Liver (tissue), 9 donors: ENCODE measurements around the gene LYPD8. TPM values are rescaled to one million over a fixed set of nuclear protein-coding genes. Genes with fewer than 3 reads are reported as not detected.
A peak's percentile ranks its signal among the peaks of the same experiment; 100 is the strongest.
"Not testable (repeated sequence)": the region's sequence is repeated elsewhere in the genome, so short reads cannot be mapped to it uniquely, and the experiment has no call there.

Experiments
- DNase-seq: peaks from one replicate; pipeline ENCODE4 v3.0.0-alpha.2; 2017; ENCODE audit warnings: low spot score
- H3K27ac ChIP-seq, 2 donors: one replicate each; pipeline ENCODE4 v1.7.0; 2013; ENCODE audit warnings: inconsistent platforms in 2 of 2, low read length in 2 of 2, control low read depth in 1 of 2, low read depth in 1 of 2, mild to moderate bottlenecking in 1 of 2
- H3K27me3 ChIP-seq, 4 donors: one replicate each; pipeline versions ENCODE4 v1.6.1 to v1.7.0; 2013; ENCODE audit warnings: low read length in 3 of 4, inconsistent platforms in 1 of 4, mild to moderate bottlenecking in 1 of 4, moderate library complexity in 1 of 4; ENCODE audit not compliant: control insufficient read depth in 4 of 4, insufficient read depth in 4 of 4
- H3K36me3 ChIP-seq, 4 donors: one replicate each; pipeline versions ENCODE4 v1.6.1 to v1.7.0; 2013; ENCODE audit warnings: low read length in 3 of 4, mild to moderate bottlenecking in 3 of 4, low read depth in 1 of 4, moderate library complexity in 1 of 4; ENCODE audit not compliant: control insufficient read depth in 4 of 4, insufficient read depth in 3 of 4
- H3K4me1 ChIP-seq, 4 donors: one replicate each; pipeline versions ENCODE4 v1.6.1 to v1.7.0; 2013; ENCODE audit warnings: low read length in 3 of 4, mild to moderate bottlenecking in 3 of 4, moderate library complexity in 1 of 4; ENCODE audit not compliant: control insufficient read depth in 4 of 4, insufficient read depth in 4 of 4
- H3K4me3 ChIP-seq, 3 donors: one replicate each; pipeline versions ENCODE4 v1.6.1 to v1.7.0; 2013; ENCODE audit warnings: low read length in 3 of 3, control low read depth in 1 of 3, low read depth in 1 of 3, mild to moderate bottlenecking in 1 of 3
- H3K9ac ChIP-seq, 2 donors: one replicate each; pipeline ENCODE4 v1.7.0; 2013; ENCODE audit warnings: low read length in 2 of 2, mild to moderate bottlenecking in 2 of 2, moderate library complexity in 2 of 2, control low read depth in 1 of 2, low read depth in 1 of 2
- H3K9me3 ChIP-seq, 4 donors: one replicate each; pipeline versions ENCODE4 v1.6.1 to v1.7.0; 2013; ENCODE audit warnings: low read length in 3 of 4; ENCODE audit not compliant: control insufficient read depth in 4 of 4
- EGR1 ChIP-seq, 2 donors: IDR thresholded peaks; 2 replicates each; pipeline ENCODE4 v1.6.1; 2016 to 2018; ENCODE audit warnings: antibody characterized with exemption in 2 of 2, low read depth in 2 of 2
- FOXA1 ChIP-seq: IDR thresholded peaks from 2 replicates; pipeline ENCODE4 v1.6.1; 2016; ENCODE audit warnings: antibody characterized with exemption
- FOXA2 ChIP-seq: IDR thresholded peaks from 2 replicates; pipeline ENCODE4 v1.6.1; 2016; ENCODE audit warnings: antibody characterized with exemption
- GABPA ChIP-seq, 2 donors: IDR thresholded peaks in 1 of 2; conservative IDR thresholded peaks in 1 of 2; 2 replicates each; pipeline ENCODE4 v1.6.1; 2016; ENCODE audit warnings: antibody characterized with exemption in 2 of 2, mild to moderate bottlenecking in 1 of 2, moderate library complexity in 1 of 2
- HNF4A ChIP-seq, 2 donors: conservative IDR thresholded peaks; 2 replicates each; pipeline ENCODE4 v1.6.1; 2016; ENCODE audit warnings: antibody characterized with exemption in 2 of 2, mild to moderate bottlenecking in 2 of 2
- HNF4G ChIP-seq: IDR thresholded peaks from 2 replicates; pipeline ENCODE4 v1.6.1; 2016; ENCODE audit warnings: antibody characterized with exemption
- JUND ChIP-seq, 2 donors: IDR thresholded peaks; 2 replicates each; pipeline ENCODE4 v1.6.1; 2016; ENCODE audit warnings: antibody characterized with exemption in 2 of 2
- NR2F2 ChIP-seq: IDR thresholded peaks from 2 replicates; pipeline ENCODE4 v1.6.1; 2016; ENCODE audit warnings: antibody characterized with exemption
- RAD21 ChIP-seq, 2 donors: IDR thresholded peaks; 2 replicates each; pipeline ENCODE4 v1.6.1; 2016; ENCODE audit warnings: antibody characterized with exemption in 2 of 2, mild to moderate bottlenecking in 2 of 2
- RXRA ChIP-seq, 2 donors: IDR thresholded peaks; 2 replicates each; pipeline ENCODE4 v1.6.1; 2017 to 2018; ENCODE audit warnings: antibody characterized with exemption in 2 of 2, mild to moderate bottlenecking in 1 of 2
- SP1 ChIP-seq: IDR thresholded peaks from 2 replicates; pipeline ENCODE4 v1.6.1; 2018; ENCODE audit warnings: antibody characterized with exemption, mild to moderate bottlenecking
- TAF1 ChIP-seq: conservative IDR thresholded peaks from 2 replicates; pipeline ENCODE4 v1.6.1; 2016; ENCODE audit warnings: antibody characterized with exemption, mild to moderate bottlenecking
- YY1 ChIP-seq: IDR thresholded peaks from 2 replicates; pipeline ENCODE4 v1.6.1; 2016; ENCODE audit warnings: antibody characterized with exemption, mild to moderate bottlenecking
- ZBTB33 ChIP-seq: IDR thresholded peaks from 2 replicates; pipeline ENCODE4 v1.6.1; 2016; ENCODE audit warnings: antibody characterized with exemption
- whole genome bisulfite sequencing: extraction: QIAGEN DNeasy Blood & Tissue Kit; methylation state at CpG from one replicate; pipeline ENCODE4 v1.1.7; 2013; 5-methylcytosine and 5-hydroxymethylcytosine counted together
- polyA plus RNA-seq, 2 donors: library from polyadenylated mRNA; stranded (reverse) in 1 of 2; unstranded in 1 of 2; fragments of 200-250 nt in 1 of 2; fragments of >200 nt in 1 of 2; fragmentation: Nextera tagmentation in 1 of 2; extraction: Ambion mirVana in 1 of 2; gene quantifications; one replicate each; pipeline versions ENCODE4 v1.2.1 to v1.2.3, GENCODE V29; 2013 to 2015
- total RNA-seq, 2 donors: library from RNA; depleted of rRNA; stranded (reverse); fragments of >200 nt; gene quantifications; one replicate each; pipeline ENCODE4 v1.2.3, GENCODE V29; 2014
- TF ChIP-seq, protein P1 (sequence below): IDR thresholded peaks from 2 replicates; pipeline ENCODE4 v1.6.1; 2016; ENCODE audit warnings: antibody characterized with exemption, mild to moderate bottlenecking
- TF ChIP-seq, protein P2 (sequence below): fragments of 150-350 bp; IDR thresholded peaks from 2 replicates; pipeline ENCODE4 v1.5.1; 2017; ENCODE audit warnings: improper control_type of control experiment, low read depth, low read length; ENCODE audit not compliant: missing input control
- TF ChIP-seq, protein P3 (sequence below): IDR thresholded peaks from 2 replicates; pipeline ENCODE4 v1.6.1; 2016; ENCODE audit warnings: antibody characterized with exemption
- donor health status: healthy.
- donor health status: healthy.
- donor health status: healthy.
- donor health status: healthy.
- donor health status: healthy.

LYPD8 gene
- total and polyA plus RNA-seq, 4 donors = not detected

DNA sequence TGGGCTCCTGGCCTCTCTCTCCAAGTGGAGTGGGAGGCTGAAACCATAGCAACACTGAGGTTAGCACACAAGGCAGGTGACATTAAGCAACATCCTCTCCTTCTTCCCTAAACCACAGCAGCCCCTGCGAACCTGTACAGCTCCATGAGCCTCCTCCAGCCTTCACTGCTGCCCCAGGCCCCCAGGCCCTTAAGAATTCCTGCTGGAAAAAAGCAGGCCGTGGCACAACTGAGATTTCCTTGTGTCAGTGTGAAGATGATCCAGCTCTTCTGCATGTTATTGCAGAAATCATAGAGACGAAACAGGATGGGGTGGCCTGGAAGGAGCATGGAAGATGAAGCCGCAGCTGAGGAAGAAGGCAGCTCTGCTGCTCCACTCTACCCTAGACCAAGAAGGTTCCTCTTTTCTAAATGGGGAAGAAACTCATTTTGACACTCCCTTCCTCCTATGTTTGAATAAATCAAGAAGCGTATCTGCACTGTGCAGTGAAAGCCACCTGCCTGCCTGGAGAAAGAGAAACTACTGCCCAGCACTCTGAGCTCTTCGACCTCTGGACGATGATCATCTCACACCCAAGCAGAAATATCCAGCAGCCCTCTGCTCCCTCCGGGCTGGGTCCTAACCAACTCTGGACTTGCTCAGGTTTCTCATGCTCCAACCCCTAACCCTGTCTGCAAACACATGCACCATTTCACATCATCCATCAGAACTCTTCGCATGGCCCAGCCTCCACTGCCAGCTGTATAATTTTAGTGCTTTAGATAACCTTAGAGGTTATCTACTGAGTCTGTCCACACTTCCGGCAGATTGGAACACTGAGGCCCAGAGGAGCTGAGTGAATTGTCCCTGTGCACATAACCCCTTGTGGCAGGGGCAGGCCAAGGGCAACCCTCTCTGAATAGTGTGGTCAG lies 49.5 kb upstream of the LYPD8 start:
- peak; percentile 31 for DNase-seq
- H3K4me1 ChIP-seq = peaks cover 0 to 30% (median 18%) of the 10 kb centered on the region in 4 donors

GRCh38 chr1:248803501-248803900 lies 47.9 kb upstream of the LYPD8 start:
- H3K27me3 ChIP-seq, H3K9me3 ChIP-seq, H3K27ac ChIP-seq, H3K9ac ChIP-seq, H3K36me3 ChIP-seq, H3K4me3 ChIP-seq: not testable (repeated sequence)
- WGBS = 88% methylated on average over 15 of the region's 15 CpGs
- peaks cover 0 to 30% (median 18%) of the 10 kb centered on the region in 4 donors for H3K4me1 ChIP-seq
- peak; percentile 10 for DNase-seq

More for the DNA sequence above, 49.5 kb upstream of the LYPD8 start:
- H3K4me3 ChIP-seq = no peak overlapping the region
- H3K9ac ChIP-seq = no peak overlapping the region
- WGBS = 45% methylated on average over 10 of the region's 10 CpGs
- no peaks in the 10 kb centered on the region for H3K9me3 ChIP-seq
- TF ChIP-seq GABPA (IDR thresholded peaks at IDR 0.05 in 1 of 2, conservative IDR thresholded peaks at IDR 0.05 in 1 of 2) = no peak
- TF ChIP-seq NR2F2 = no peak
- peak in 1 of 2 donors; percentile 14 for TF ChIP-seq HNF4A (conservative IDR thresholded peaks at IDR 0.05)
- no peaks in the 10 kb centered on the region for H3K36me3 ChIP-seq
- H3K27ac ChIP-seq = peak overlapping the region in 1 of 2 donors; percentile 2
- no peaks in the 10 kb centered on the region for H3K27me3 ChIP-seq

GRCh38 chr1:248802454-248802853 lies 46.9 kb upstream of the LYPD8 start:
- H3K9me3 ChIP-seq = no peaks in the 10 kb centered on the region
- H3K4me1 ChIP-seq = peaks cover 0 to 29% (median 18%) of the 10 kb centered on the region in 4 donors
- no peak overlapping the region for H3K4me3 ChIP-seq
- no peak for DNase-seq
- no peak for TF ChIP-seq ZBTB33
- TF ChIP-seq JUND (IDR thresholded peaks at IDR 0.05) = no peak
- no peak for TF ChIP-seq EGR1 (IDR thresholded peaks at IDR 0.05; ENCODE audit: low read depth in 2 of 2)
- TF ChIP-seq HNF4G = no peak
- no peak for TF ChIP-seq TAF1
- TF ChIP-seq RAD21 (IDR thresholded peaks at IDR 0.05) = no peak
- no peak for TF ChIP-seq GABPA (IDR thresholded peaks at IDR 0.05 in 1 of 2, conservative IDR thresholded peaks at IDR 0.05 in 1 of 2)
- no peak for TF ChIP-seq FOXA2
- no peak for TF ChIP-seq YY1
- no peak for TF ChIP-seq RXRA (IDR thresholded peaks at IDR 0.05)
- no peak for TF ChIP-seq NR2F2
- TF ChIP-seq, protein P1, sequence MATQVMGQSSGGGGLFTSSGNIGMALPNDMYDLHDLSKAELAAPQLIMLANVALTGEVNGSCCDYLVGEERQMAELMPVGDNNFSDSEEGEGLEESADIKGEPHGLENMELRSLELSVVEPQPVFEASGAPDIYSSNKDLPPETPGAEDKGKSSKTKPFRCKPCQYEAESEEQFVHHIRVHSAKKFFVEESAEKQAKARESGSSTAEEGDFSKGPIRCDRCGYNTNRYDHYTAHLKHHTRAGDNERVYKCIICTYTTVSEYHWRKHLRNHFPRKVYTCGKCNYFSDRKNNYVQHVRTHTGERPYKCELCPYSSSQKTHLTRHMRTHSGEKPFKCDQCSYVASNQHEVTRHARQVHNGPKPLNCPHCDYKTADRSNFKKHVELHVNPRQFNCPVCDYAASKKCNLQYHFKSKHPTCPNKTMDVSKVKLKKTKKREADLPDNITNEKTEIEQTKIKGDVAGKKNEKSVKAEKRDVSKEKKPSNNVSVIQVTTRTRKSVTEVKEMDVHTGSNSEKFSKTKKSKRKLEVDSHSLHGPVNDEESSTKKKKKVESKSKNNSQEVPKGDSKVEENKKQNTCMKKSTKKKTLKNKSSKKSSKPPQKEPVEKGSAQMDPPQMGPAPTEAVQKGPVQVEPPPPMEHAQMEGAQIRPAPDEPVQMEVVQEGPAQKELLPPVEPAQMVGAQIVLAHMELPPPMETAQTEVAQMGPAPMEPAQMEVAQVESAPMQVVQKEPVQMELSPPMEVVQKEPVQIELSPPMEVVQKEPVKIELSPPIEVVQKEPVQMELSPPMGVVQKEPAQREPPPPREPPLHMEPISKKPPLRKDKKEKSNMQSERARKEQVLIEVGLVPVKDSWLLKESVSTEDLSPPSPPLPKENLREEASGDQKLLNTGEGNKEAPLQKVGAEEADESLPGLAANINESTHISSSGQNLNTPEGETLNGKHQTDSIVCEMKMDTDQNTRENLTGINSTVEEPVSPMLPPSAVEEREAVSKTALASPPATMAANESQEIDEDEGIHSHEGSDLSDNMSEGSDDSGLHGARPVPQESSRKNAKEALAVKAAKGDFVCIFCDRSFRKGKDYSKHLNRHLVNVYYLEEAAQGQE = no peak
- TF ChIP-seq, protein P2, sequence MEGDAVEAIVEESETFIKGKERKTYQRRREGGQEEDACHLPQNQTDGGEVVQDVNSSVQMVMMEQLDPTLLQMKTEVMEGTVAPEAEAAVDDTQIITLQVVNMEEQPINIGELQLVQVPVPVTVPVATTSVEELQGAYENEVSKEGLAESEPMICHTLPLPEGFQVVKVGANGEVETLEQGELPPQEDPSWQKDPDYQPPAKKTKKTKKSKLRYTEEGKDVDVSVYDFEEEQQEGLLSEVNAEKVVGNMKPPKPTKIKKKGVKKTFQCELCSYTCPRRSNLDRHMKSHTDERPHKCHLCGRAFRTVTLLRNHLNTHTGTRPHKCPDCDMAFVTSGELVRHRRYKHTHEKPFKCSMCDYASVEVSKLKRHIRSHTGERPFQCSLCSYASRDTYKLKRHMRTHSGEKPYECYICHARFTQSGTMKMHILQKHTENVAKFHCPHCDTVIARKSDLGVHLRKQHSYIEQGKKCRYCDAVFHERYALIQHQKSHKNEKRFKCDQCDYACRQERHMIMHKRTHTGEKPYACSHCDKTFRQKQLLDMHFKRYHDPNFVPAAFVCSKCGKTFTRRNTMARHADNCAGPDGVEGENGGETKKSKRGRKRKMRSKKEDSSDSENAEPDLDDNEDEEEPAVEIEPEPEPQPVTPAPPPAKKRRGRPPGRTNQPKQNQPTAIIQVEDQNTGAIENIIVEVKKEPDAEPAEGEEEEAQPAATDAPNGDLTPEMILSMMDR = no peak
- TF ChIP-seq FOXA1 = no peak
- no peak for TF ChIP-seq HNF4A (conservative IDR thresholded peaks at IDR 0.05)
- TF ChIP-seq, protein P3, sequence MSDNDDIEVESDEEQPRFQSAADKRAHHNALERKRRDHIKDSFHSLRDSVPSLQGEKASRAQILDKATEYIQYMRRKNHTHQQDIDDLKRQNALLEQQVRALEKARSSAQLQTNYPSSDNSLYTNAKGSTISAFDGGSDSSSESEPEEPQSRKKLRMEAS = no peak
- no peak for TF ChIP-seq SP1
- H3K36me3 ChIP-seq = no peaks in the 10 kb centered on the region
- no peaks in the 10 kb centered on the region for H3K27me3 ChIP-seq
- H3K9ac ChIP-seq = no peak overlapping the region
- H3K27ac ChIP-seq = no peak overlapping the region
- WGBS = 86% methylated on average over 6 of the region's 6 CpGs
